Endothelial cell of umbilical vein (primary cell): ENCODE results near the gene SMIM20.

Experiments
- CTCF ChIP-seq, 2 donors: IDR thresholded peaks; 1 replicate in 1 of 2; 2 replicates in 1 of 2; pipeline ENCODE4 v1.5.1; 2011; ENCODE audit warnings: low read length in 2 of 2, mild to moderate bottlenecking in 2 of 2, moderate library complexity in 2 of 2, control low read depth in 1 of 2, inconsistent platforms in 1 of 2, low read depth in 1 of 2; ENCODE audit not compliant: insufficient read depth in 1 of 2; ENCODE audit errors: extremely low read depth in 1 of 2
- EZH2 ChIP-seq: IDR thresholded peaks from 2 replicates; pipeline ENCODE4 v1.6.1; 2012; ENCODE audit warnings: borderline replicate concordance, low read depth, mild to moderate bottlenecking, moderate library complexity, low read length, inconsistent platforms; ENCODE audit not compliant: severe bottlenecking
- MAX ChIP-seq: IDR thresholded peaks from 2 replicates; pipeline ENCODE4 v1.6.1; 2011; ENCODE audit not compliant: insufficient read depth, insufficient read length
- MYC ChIP-seq: IDR thresholded peaks from one replicate; pipeline ENCODE4 v1.6.1; 2011; ENCODE audit warnings: mild to moderate bottlenecking, low read depth, low read length
- POLR2A ChIP-seq: IDR thresholded peaks from 2 replicates; pipeline ENCODE4 v1.6.1; 2012; ENCODE audit warnings: low read depth, mild to moderate bottlenecking, control low read depth, low read length

GRCh38 chr4:25883565-25883964, 30.5 kb upstream of the SMIM20 start:
- no peak for TF ChIP-seq CTCF (IDR thresholded peaks at IDR 0.05; ENCODE audit: extremely low read depth in 1 of 2, insufficient read depth in 1 of 2, low read depth in 1 of 2, low read length in 2 of 2)
- TF ChIP-seq MAX: no peak
- no peak for TF ChIP-seq MYC
- TF ChIP-seq EZH2: no peak
- TF ChIP-seq POLR2A: no peak
